ENCODE data around the gene CBLIF.

DNA sequence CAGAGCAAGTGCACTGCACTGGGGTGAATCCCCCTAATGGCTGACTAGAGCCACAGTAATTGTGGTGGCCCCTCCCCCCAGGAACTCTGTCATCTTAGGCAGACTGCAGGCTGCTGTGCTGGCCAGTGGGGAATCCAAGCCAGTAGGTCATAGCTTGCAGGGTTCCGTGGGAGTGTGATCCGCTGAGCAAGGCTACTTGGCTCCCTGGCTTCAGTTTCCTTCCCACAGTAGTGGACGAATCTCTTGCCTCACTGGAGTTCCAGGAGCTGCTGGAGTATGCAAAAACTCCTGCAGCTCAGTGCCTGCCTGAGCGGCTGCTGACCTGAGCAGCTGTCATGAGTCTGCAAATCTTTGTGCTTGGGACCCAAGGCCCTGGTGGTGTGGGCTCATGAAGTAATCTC is 46.5 kb upstream of the CBLIF start:
- TF ChIP-seq, protein P1, sequence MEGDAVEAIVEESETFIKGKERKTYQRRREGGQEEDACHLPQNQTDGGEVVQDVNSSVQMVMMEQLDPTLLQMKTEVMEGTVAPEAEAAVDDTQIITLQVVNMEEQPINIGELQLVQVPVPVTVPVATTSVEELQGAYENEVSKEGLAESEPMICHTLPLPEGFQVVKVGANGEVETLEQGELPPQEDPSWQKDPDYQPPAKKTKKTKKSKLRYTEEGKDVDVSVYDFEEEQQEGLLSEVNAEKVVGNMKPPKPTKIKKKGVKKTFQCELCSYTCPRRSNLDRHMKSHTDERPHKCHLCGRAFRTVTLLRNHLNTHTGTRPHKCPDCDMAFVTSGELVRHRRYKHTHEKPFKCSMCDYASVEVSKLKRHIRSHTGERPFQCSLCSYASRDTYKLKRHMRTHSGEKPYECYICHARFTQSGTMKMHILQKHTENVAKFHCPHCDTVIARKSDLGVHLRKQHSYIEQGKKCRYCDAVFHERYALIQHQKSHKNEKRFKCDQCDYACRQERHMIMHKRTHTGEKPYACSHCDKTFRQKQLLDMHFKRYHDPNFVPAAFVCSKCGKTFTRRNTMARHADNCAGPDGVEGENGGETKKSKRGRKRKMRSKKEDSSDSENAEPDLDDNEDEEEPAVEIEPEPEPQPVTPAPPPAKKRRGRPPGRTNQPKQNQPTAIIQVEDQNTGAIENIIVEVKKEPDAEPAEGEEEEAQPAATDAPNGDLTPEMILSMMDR (IDR thresholded peaks at IDR 0.05): no peak
- no peak for TF ChIP-seq POLR2A (IDR thresholded peaks at IDR 0.05)
